GM21381 (cell line): ENCODE data around the gene CLDN22.

ENCODE experiments used
- ATAC-seq: cut with Tn5 transposase; IDR thresholded peaks from one replicate; pipeline ENCODE4 v1.9.1; 2021; ENCODE audit warnings: mild to moderate bottlenecking, moderate library complexity; ENCODE audit not compliant: unreplicated experiment

Gene CLDN22

GRCh38 chr4:183285886-183286285 lies 34.2 kb downstream of the CLDN22 start:
- ATAC-seq, result no peak

GRCh38 chr4:183284965-183285364 lies 35.1 kb downstream of the CLDN22 start:
- no peak for ATAC-seq

- no peak for ATAC-seq
Measured at GRCh38 chr4:183284258-183284785, 35.8 kb downstream of the CLDN22 start.

GRCh38 chr4:183276106-183276505 lies 44.0 kb downstream of the CLDN22 start:
- no peak for ATAC-seq

GRCh38 chr4:183272384-183272783 lies 47.7 kb downstream of the CLDN22 start:
- no peak for ATAC-seq

GRCh38 chr4:183268556-183268955 lies 51.5 kb downstream of the CLDN22 start:
- ATAC-seq, result no peak
